ENCODE results near the gene PLXNA2. TPM values are rescaled to one million over a fixed set of nuclear protein-coding genes. Genes with fewer than 3 reads are reported as not detected.

Gene PLXNA2
- total and polyA plus RNA-seq, 11 donors: 9.2 to 28.2 (median 18.0) TPM

- 96 to 99% (median 98%) methylated on average over 3 of the region's 3 CpGs for WGBS, 4 donors
- H3K36me3 ChIP-seq: no peaks in the 10 kb centered on the region
- intact Hi-C loops (cut with DNase I): no loop called here
- H3K9me3 ChIP-seq: no peaks in the 10 kb centered on the region
- ATAC-seq (no peak), DNase-seq (no peak)
- no peak overlapping the region for H3K27ac ChIP-seq
- peaks cover 19 to 82% (median 59%) of the 10 kb centered on the region in 12 donors for H3K4me1 ChIP-seq
- no peaks in the 10 kb centered on the region for H3K27me3 ChIP-seq
- no peak for TF ChIP-seq POLR2A (IDR thresholded peaks at IDR 0.05)
- TF ChIP-seq, protein P1, sequence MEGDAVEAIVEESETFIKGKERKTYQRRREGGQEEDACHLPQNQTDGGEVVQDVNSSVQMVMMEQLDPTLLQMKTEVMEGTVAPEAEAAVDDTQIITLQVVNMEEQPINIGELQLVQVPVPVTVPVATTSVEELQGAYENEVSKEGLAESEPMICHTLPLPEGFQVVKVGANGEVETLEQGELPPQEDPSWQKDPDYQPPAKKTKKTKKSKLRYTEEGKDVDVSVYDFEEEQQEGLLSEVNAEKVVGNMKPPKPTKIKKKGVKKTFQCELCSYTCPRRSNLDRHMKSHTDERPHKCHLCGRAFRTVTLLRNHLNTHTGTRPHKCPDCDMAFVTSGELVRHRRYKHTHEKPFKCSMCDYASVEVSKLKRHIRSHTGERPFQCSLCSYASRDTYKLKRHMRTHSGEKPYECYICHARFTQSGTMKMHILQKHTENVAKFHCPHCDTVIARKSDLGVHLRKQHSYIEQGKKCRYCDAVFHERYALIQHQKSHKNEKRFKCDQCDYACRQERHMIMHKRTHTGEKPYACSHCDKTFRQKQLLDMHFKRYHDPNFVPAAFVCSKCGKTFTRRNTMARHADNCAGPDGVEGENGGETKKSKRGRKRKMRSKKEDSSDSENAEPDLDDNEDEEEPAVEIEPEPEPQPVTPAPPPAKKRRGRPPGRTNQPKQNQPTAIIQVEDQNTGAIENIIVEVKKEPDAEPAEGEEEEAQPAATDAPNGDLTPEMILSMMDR (IDR thresholded peaks at IDR 0.05): no peak
- H3K4me3 ChIP-seq: no peak overlapping the region
Observed at GRCh38 chr1:208156310-208156709, 87.9 kb downstream of the PLXNA2 start.

- intact Hi-C loops (cut with DNase I): no loop called here
- Histone ChIP-seq H3K36me3 (no peaks in the 10 kb centered on the region), H3K27ac (no peak overlapping the region), H3K27me3 (no peaks in the 10 kb centered on the region), H3K4me1 (peaks cover 10 to 82% (median 58%) of the 10 kb centered on the region in 12 donors), H3K9me3 (no peaks in the 10 kb centered on the region), H3K4me3 (no peak overlapping the region)
- DNase-seq: peak in 1 of 5 donors; percentile 43
- no peak for TF ChIP-seq POLR2A (IDR thresholded peaks at IDR 0.05)
- TF ChIP-seq, protein P1 (IDR thresholded peaks at IDR 0.05): no peak
- ATAC-seq: peak in 2 of 4 donors; percentile 18 to 36
- 74 to 87% (median 78%) methylated on average over 13 to 15 of the region's 15 CpGs for WGBS, 4 donors
Observed at GRCh38 chr1:208154679-208155642, 89.2 kb downstream of the PLXNA2 start.

GRCh38 chr1:208154040-208154439 is 90.1 kb downstream of the PLXNA2 start:
- TF ChIP-seq POLR2A (IDR thresholded peaks at IDR 0.05): no peak
- TF ChIP-seq, protein P1 (IDR thresholded peaks at IDR 0.05): no peak
- intact Hi-C loops (cut with DNase I): no loop called here
- Histone ChIP-seq H3K4me3 (no peak overlapping the region), H3K4me1 (peaks cover 4 to 82% (median 56%) of the 10 kb centered on the region in 12 donors), H3K27ac (no peak overlapping the region), H3K36me3 (no peaks in the 10 kb centered on the region), H3K9me3 (no peaks in the 10 kb centered on the region), H3K27me3 (no peaks in the 10 kb centered on the region)
- no peak for ATAC-seq
- DNase-seq: no peak
- 43 to 91% (median 66%) methylated on average over 7 of the region's 7 CpGs for WGBS, 4 donors

DNA sequence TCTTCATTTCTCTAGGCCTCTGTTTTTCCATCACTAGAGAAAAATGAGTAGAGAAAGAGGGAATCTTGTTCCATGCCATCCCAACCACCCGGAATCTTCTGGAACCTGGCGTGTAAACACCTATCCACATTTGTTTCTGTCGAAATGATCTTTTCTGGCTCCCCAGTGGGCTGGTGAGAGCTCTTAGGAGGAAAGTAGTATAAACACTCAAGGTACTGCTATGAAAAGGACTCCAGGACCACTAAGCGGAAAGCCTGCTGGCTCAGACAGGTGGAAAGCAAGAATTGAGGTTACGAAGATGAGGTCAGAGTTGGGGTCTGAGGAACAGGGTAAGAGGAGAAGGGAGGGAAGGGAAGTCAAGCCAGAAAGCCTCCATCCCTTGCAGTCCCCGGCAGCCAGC is 90.8 kb downstream of the PLXNA2 start:
- intact Hi-C loops (cut with DNase I): no loop called here
- peaks cover 0 to 78% (median 50%) of the 10 kb centered on the region in 12 donors for H3K4me1 ChIP-seq
- WGBS, 4 donors: 95 to 99% (median 97%) methylated on average over 6 of the region's 6 CpGs

More for the DNA sequence above, 90.8 kb downstream of the PLXNA2 start:
- Histone ChIP-seq H3K27me3 (no peaks in the 10 kb centered on the region), H3K9me3 (no peaks in the 10 kb centered on the region), H3K36me3 (no peaks in the 10 kb centered on the region), H3K4me3 (no peak overlapping the region), H3K27ac (no peak overlapping the region)
- no peak for TF ChIP-seq POLR2A (IDR thresholded peaks at IDR 0.05)
- TF ChIP-seq, protein P1 (IDR thresholded peaks at IDR 0.05): no peak
- ATAC-seq (no peak), DNase-seq (no peak)
